ENCODE results near the gene SAMD4A. TPM values are rescaled to one million over a fixed set of nuclear protein-coding genes. Genes with fewer than 3 reads are reported as not detected.

SAMD4A gene
- total and polyA plus RNA-seq, 11 donors, result 45.0 to 247 (median 138) TPM

DNA sequence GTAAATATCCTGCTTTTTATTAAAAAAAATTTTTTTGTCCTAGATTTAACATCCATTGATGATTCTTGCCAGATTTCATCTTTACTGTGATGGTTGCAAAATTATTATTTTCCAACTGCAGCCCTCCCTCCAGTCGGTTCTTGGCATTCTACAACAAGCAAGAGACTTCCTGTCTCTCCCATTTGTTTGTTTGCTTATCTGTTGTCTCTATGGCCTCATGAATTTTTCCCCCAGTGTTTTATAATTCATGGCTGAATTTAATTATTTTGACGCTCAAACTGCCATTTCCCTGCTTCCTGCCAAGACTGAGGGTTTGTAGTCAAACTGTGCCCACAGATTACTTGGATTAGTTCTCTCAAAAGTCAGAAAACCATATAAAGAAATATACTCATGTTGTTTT lies 31.3 kb upstream of the SAMD4A start:
- no peaks in the 10 kb centered on the region for H3K9me3 ChIP-seq
- H3K4me3 ChIP-seq, result no peak overlapping the region
- 33 to 44% (median 39%) methylated on average over 2 of the region's 2 CpGs for WGBS, 4 donors
- peaks cover 0 to 7% (median 0%) of the 10 kb centered on the region in 12 donors for H3K4me1 ChIP-seq
- H3K36me3 ChIP-seq, result peaks cover 0 to 65% (median 50%) of the 10 kb centered on the region in 9 donors
- no peak for DNase-seq
- TF ChIP-seq POLR2A (IDR thresholded peaks at IDR 0.05), result no peak
- TF ChIP-seq, protein P1, sequence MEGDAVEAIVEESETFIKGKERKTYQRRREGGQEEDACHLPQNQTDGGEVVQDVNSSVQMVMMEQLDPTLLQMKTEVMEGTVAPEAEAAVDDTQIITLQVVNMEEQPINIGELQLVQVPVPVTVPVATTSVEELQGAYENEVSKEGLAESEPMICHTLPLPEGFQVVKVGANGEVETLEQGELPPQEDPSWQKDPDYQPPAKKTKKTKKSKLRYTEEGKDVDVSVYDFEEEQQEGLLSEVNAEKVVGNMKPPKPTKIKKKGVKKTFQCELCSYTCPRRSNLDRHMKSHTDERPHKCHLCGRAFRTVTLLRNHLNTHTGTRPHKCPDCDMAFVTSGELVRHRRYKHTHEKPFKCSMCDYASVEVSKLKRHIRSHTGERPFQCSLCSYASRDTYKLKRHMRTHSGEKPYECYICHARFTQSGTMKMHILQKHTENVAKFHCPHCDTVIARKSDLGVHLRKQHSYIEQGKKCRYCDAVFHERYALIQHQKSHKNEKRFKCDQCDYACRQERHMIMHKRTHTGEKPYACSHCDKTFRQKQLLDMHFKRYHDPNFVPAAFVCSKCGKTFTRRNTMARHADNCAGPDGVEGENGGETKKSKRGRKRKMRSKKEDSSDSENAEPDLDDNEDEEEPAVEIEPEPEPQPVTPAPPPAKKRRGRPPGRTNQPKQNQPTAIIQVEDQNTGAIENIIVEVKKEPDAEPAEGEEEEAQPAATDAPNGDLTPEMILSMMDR (IDR thresholded peaks at IDR 0.05), result no peak
- H3K27ac ChIP-seq, result no peak overlapping the region
- no peaks in the 10 kb centered on the region for H3K27me3 ChIP-seq
- ATAC-seq, result no peak
- intact Hi-C loops (cut with DNase I), result no loop called here

DNA sequence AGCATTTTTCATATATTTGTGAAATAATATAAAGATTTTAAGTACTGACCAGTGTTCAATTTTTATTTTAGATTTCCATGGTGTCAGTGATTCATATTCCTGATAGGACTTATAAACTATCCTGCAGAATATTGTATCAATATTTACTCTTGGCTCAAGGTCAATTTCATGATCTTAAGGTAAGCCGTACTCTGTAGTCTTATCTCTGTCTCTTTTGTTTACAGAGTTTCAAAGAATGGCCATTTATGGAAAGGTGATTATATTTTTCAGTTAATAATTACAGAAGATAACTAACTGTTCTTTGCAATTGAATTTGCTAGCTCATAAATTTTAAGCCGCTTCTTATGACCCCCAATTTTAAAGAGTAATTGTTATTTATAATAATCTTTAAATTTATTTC lies 29.3 kb upstream of the SAMD4A start:
- DNase-seq (no peak), ATAC-seq (no peak)
- Histone ChIP-seq H3K27ac (no peak overlapping the region), H3K4me3 (no peak overlapping the region), H3K36me3 (peaks cover 0 to 60% (median 36%) of the 10 kb centered on the region in 9 donors), H3K9me3 (no peaks in the 10 kb centered on the region), H3K4me1 (peaks cover 0 to 7% (median 0%) of the 10 kb centered on the region in 12 donors), H3K27me3 (no peaks in the 10 kb centered on the region)
- intact Hi-C loops (cut with DNase I), result no loop called here
- no peak for TF ChIP-seq POLR2A (IDR thresholded peaks at IDR 0.05)
- TF ChIP-seq, protein P1 (IDR thresholded peaks at IDR 0.05), result no peak
- 95 to 98% (median 97%) methylated on average over 2 of the region's 2 CpGs for WGBS, 4 donors

DNA sequence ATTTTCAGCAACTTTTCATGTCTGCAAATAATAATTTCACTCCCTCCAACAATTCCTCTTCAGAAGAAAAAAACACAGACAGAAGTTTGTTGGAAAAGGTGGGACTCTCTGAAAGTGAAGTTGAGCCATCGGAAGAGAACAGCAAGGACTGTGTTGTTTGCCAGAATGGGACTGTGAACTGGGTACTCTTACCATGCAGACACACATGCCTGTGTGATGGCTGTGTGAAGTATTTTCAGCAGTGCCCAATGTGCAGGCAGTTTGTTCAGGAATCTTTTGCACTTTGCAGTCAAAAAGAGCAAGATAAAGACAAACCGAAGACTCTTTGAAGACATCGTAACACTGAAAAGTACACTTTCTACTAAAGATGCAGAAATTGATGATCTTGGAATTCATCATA lies 28.9 kb upstream of the SAMD4A start:
- no peaks in the 10 kb centered on the region for H3K27me3 ChIP-seq
- 95 to 99% (median 97%) methylated on average over 3 of the region's 3 CpGs for WGBS, 4 donors
- H3K4me1 ChIP-seq, result peaks cover 0 to 7% (median 0%) of the 10 kb centered on the region in 12 donors
- no peak for DNase-seq
- no peaks in the 10 kb centered on the region for H3K9me3 ChIP-seq
- H3K27ac ChIP-seq, result no peak overlapping the region
- no peak overlapping the region for H3K4me3 ChIP-seq
- no peak for ATAC-seq
- peaks cover 0 to 56% (median 36%) of the 10 kb centered on the region in 9 donors for H3K36me3 ChIP-seq
- intact Hi-C loops (cut with DNase I), result no loop called here
- TF ChIP-seq, protein P1 (IDR thresholded peaks at IDR 0.05), result no peak
- no peak for TF ChIP-seq POLR2A (IDR thresholded peaks at IDR 0.05)

- Histone ChIP-seq H3K9me3 (no peaks in the 10 kb centered on the region), H3K4me3 (no peak overlapping the region), H3K4me1 (no peaks in the 10 kb centered on the region), H3K27me3 (no peaks in the 10 kb centered on the region), H3K27ac (no peak overlapping the region), H3K36me3 (no peaks in the 10 kb centered on the region)
- intact Hi-C loops (cut with DNase I), result no loop called here
- no peak for DNase-seq
- 96 to 98% (median 96%) methylated on average over 3 of the region's 3 CpGs for WGBS, 4 donors
- TF ChIP-seq, protein P1 (IDR thresholded peaks at IDR 0.05), result no peak
- no peak for TF ChIP-seq POLR2A (IDR thresholded peaks at IDR 0.05)
- ATAC-seq, result no peak
Measured at GRCh38 chr14:54547583-54547982, 19.3 kb upstream of the SAMD4A start.
